T-helper 17 cell (primary cell): ENCODE results near the gene HOMER3. TPM values are rescaled to one million over a fixed set of nuclear protein-coding genes. Genes with fewer than 3 reads are reported as not detected.
"Not testable (repeated sequence)": the region's sequence is repeated elsewhere in the genome, so short reads cannot be mapped to it uniquely, and the experiment has no call there.

Source experiments
- ATAC-seq: fragments of 150-1000 bp; cut with Tn5 transposase; 2 replicates; pipeline ENCODE4 v1.10.0; 2021; ENCODE audit warnings: mild to moderate bottlenecking, moderate library complexity
- DNase-seq, 3 donors: peaks; one replicate each; pipeline versions ENCODE4 v3.0.0 to v3.0.0-alpha.2; 2020 to 2021
- H3K9me3 ChIP-seq: one replicate; pipeline ENCODE4 v1.7.0; 2013; ENCODE audit warnings: low read length, mild to moderate bottlenecking; ENCODE audit not compliant: control insufficient read depth, poor library complexity, severe bottlenecking
- H3K27ac Mint-ChIP-seq: one replicate; pipeline ENCODE4 v1.8.0; 2022; ENCODE audit warnings: mild to moderate bottlenecking, moderate library complexity, mixed read lengths
- H3K27me3 Mint-ChIP-seq: one replicate; pipeline ENCODE4 v1.8.0; 2022; ENCODE audit warnings: mixed read lengths
- H3K36me3 Mint-ChIP-seq: one replicate; pipeline ENCODE4 v1.8.0; 2022; ENCODE audit warnings: low read depth, mixed read lengths
- H3K4me1 Mint-ChIP-seq: one replicate; pipeline ENCODE4 v1.8.0; 2022; ENCODE audit warnings: mild to moderate bottlenecking, mixed read lengths
- H3K4me3 Mint-ChIP-seq: one replicate; pipeline ENCODE4 v1.8.0; 2022; ENCODE audit warnings: mild to moderate bottlenecking, moderate library complexity, mixed read lengths
- total RNA-seq, 4 donors: library from RNA in 2 of 4; stranded (reverse) in 2 of 4; gene quantifications; one replicate each; pipeline ENCODE4 v1.2.3 and lab custom pipeline; 2022 to 2026

Gene HOMER3
- total RNA-seq, 2 donors from 2014 or later = 3.3 to 4.7 TPM

GRCh38 chr19:18910801-18911436 lies 30.1 kb downstream of the HOMER3 start:
- DNase-seq (no peak), ATAC-seq (no peak)
- no peak overlapping the region for H3K27ac Mint-ChIP-seq
- no peak overlapping the region for H3K4me3 Mint-ChIP-seq
- H3K27me3 Mint-ChIP-seq = no peaks in the 10 kb centered on the region
- peaks cover 14% of the 10 kb centered on the region for H3K4me1 Mint-ChIP-seq
- peaks cover 5% of the 10 kb centered on the region for H3K36me3 Mint-ChIP-seq
- H3K9me3 ChIP-seq = no peaks in the 10 kb centered on the region

- no peak overlapping the region for H3K27ac Mint-ChIP-seq
- no peaks in the 10 kb centered on the region for H3K9me3 ChIP-seq
- H3K36me3 Mint-ChIP-seq = peaks cover 7% of the 10 kb centered on the region
- peaks cover 12% of the 10 kb centered on the region for H3K4me1 Mint-ChIP-seq
- no peak overlapping the region for H3K4me3 Mint-ChIP-seq
- no peaks in the 10 kb centered on the region for H3K27me3 Mint-ChIP-seq
- DNase-seq (no peak), ATAC-seq (no peak)
Observed at GRCh38 chr19:18910010-18910409, 31.0 kb downstream of the HOMER3 start.

GRCh38 chr19:18908917-18909619 lies 31.9 kb downstream of the HOMER3 start:
- Mint-ChIP-seq H3K27ac (no peak overlapping the region), H3K4me3 (no peak overlapping the region), H3K27me3 (no peaks in the 10 kb centered on the region), H3K36me3 (peaks cover 7% of the 10 kb centered on the region), H3K4me1 (peaks cover 10% of the 10 kb centered on the region)
- DNase-seq (no peak), ATAC-seq (no peak)
- no peaks in the 10 kb centered on the region for H3K9me3 ChIP-seq

GRCh38 chr19:18906605-18907519 lies 34.2 kb downstream of the HOMER3 start:
- Mint-ChIP-seq H3K4me3 (no peak overlapping the region), H3K27me3 (no peaks in the 10 kb centered on the region), H3K4me1 (peaks cover 6% of the 10 kb centered on the region), H3K36me3 (peaks cover 2% of the 10 kb centered on the region), H3K27ac (no peak overlapping the region)
- no peak for DNase-seq
- no peaks in the 10 kb centered on the region for H3K9me3 ChIP-seq
- ATAC-seq = no peak

GRCh38 chr19:18905513-18906236 lies 35.3 kb downstream of the HOMER3 start:
- Mint-ChIP-seq H3K4me3 (no peak overlapping the region), H3K36me3 (peaks cover 2% of the 10 kb centered on the region), H3K27me3 (no peaks in the 10 kb centered on the region), H3K27ac (no peak overlapping the region), H3K4me1 (peaks cover 6% of the 10 kb centered on the region)
- ATAC-seq (no peak), DNase-seq (no peak)
- H3K9me3 ChIP-seq = no peaks in the 10 kb centered on the region

- no peak overlapping the region for H3K4me3 Mint-ChIP-seq
- peaks cover 6% of the 10 kb centered on the region for H3K4me1 Mint-ChIP-seq
- no peaks in the 10 kb centered on the region for H3K27me3 Mint-ChIP-seq
- DNase-seq = no peak
- ATAC-seq = no peak
- peaks cover 2% of the 10 kb centered on the region for H3K36me3 Mint-ChIP-seq
- H3K9me3 ChIP-seq = no peaks in the 10 kb centered on the region
- no peak overlapping the region for H3K27ac Mint-ChIP-seq
Observed at GRCh38 chr19:18905058-18905456, 36.0 kb downstream of the HOMER3 start.

GRCh38 chr19:18904334-18905057 lies 36.5 kb downstream of the HOMER3 start:
- Mint-ChIP-seq H3K36me3 (peaks cover 2% of the 10 kb centered on the region), H3K27ac (no peak overlapping the region), H3K4me1 (peaks cover 6% of the 10 kb centered on the region), H3K27me3 (no peaks in the 10 kb centered on the region), H3K4me3 (no peak overlapping the region)
- DNase-seq (no peak), ATAC-seq (no peak)
- no peaks in the 10 kb centered on the region for H3K9me3 ChIP-seq

- no peaks in the 10 kb centered on the region for H3K9me3 ChIP-seq
- H3K4me1 Mint-ChIP-seq = peaks cover 6% of the 10 kb centered on the region
- ATAC-seq (no peak), DNase-seq (no peak)
- no peaks in the 10 kb centered on the region for H3K27me3 Mint-ChIP-seq
- H3K4me3 Mint-ChIP-seq = no peak overlapping the region
- H3K27ac Mint-ChIP-seq = no peak overlapping the region
- peaks cover 2% of the 10 kb centered on the region for H3K36me3 Mint-ChIP-seq
Observed at GRCh38 chr19:18903156-18904037, 37.6 kb downstream of the HOMER3 start.

- ATAC-seq, H3K27ac Mint-ChIP-seq, H3K36me3 Mint-ChIP-seq, H3K27me3 Mint-ChIP-seq, H3K9me3 ChIP-seq, H3K4me3 Mint-ChIP-seq, H3K4me1 Mint-ChIP-seq, DNase-seq: not testable (repeated sequence)
Observed at GRCh38 chr19:18902519-18902918, 38.5 kb downstream of the HOMER3 start.

GRCh38 chr19:18901491-18901890 lies 39.5 kb downstream of the HOMER3 start:
- H3K27me3 Mint-ChIP-seq = peaks cover 14% of the 10 kb centered on the region
- no peak overlapping the region for H3K4me3 Mint-ChIP-seq
- DNase-seq (no peak), ATAC-seq (no peak)
- H3K27ac Mint-ChIP-seq = no peak overlapping the region
- no peaks in the 10 kb centered on the region for H3K9me3 ChIP-seq
- peaks cover 12% of the 10 kb centered on the region for H3K4me1 Mint-ChIP-seq
- peaks cover 6% of the 10 kb centered on the region for H3K36me3 Mint-ChIP-seq

GRCh38 chr19:18900700-18901481 lies 40.1 kb downstream of the HOMER3 start:
- Mint-ChIP-seq H3K4me1 (peaks cover 12% of the 10 kb centered on the region), H3K36me3 (peaks cover 8% of the 10 kb centered on the region), H3K27me3 (peaks cover 18% of the 10 kb centered on the region), H3K27ac (no peak overlapping the region), H3K4me3 (no peak overlapping the region)
- DNase-seq (no peak), ATAC-seq (no peak)
- H3K9me3 ChIP-seq = no peaks in the 10 kb centered on the region
